Fibroblast of skin of back (primary cell): ENCODE results near the gene TSPEAR. TPM values are rescaled to one million over a fixed set of nuclear protein-coding genes. Genes with fewer than 3 reads are reported as not detected.

Source experiments
- DNase-seq: peaks from one replicate; pipeline ENCODE4 v3.0.0-alpha.2; 2013
- polyA plus RNA-seq, 2 experiments: library from polyadenylated mRNA; unstranded; fragments of 120-200 nt; gene quantifications; one replicate each; pipeline ENCODE4 v1.2.1, GENCODE V29; 2013; ENCODE audit not compliant: insufficient read length in 2 of 2

The TSPEAR gene
- polyA plus RNA-seq (2013, experiment 1 of 2; ENCODE audit: insufficient read length), result not detected
- polyA plus RNA-seq (2013, experiment 2 of 2; ENCODE audit: insufficient read length), result not detected

- no peak for DNase-seq
Measured at GRCh38 chr21:44711327-44712202, at the start of gene TSPEAR. TSS of gene TSPEAR (minus strand) at chr21:44711572. CDS start at chr21:44711514, 58 bp downstream.

- no peak for DNase-seq
Measured at GRCh38 chr21:44760376-44760775, 49.0 kb upstream of the TSPEAR start.

- DNase-seq, result no peak
Measured at GRCh38 chr21:44759628-44760285, 48.4 kb upstream of the TSPEAR start.

GRCh38 chr21:44758781-44759627, 47.6 kb upstream of the TSPEAR start:
- no peak for DNase-seq

GRCh38 chr21:44758141-44758561, 46.8 kb upstream of the TSPEAR start:
- no peak for DNase-seq

GRCh38 chr21:44757731-44758130, 46.4 kb upstream of the TSPEAR start:
- DNase-seq, result no peak

GRCh38 chr21:44756423-44757185, 45.2 kb upstream of the TSPEAR start:
- no peak for DNase-seq

- DNase-seq, result no peak
Measured at GRCh38 chr21:44755227-44755626, 43.9 kb upstream of the TSPEAR start.

- DNase-seq, result no peak
Measured at GRCh38 chr21:44753357-44753756, 42.0 kb upstream of the TSPEAR start.

GRCh38 chr21:44752671-44753235, 41.4 kb upstream of the TSPEAR start:
- no peak for DNase-seq

- no peak for DNase-seq
Measured at GRCh38 chr21:44751799-44752636, 40.6 kb upstream of the TSPEAR start.

GRCh38 chr21:44751186-44751798, 39.9 kb upstream of the TSPEAR start:
- no peak for DNase-seq

- DNase-seq, result no peak
Measured at GRCh38 chr21:44750675-44751025, 39.3 kb upstream of the TSPEAR start.

GRCh38 chr21:44749759-44750674, 38.6 kb upstream of the TSPEAR start:
- no peak for DNase-seq

- DNase-seq, result no peak
Measured at GRCh38 chr21:44749116-44749758, 37.9 kb upstream of the TSPEAR start.

GRCh38 chr21:44748621-44749020, 37.2 kb upstream of the TSPEAR start:
- DNase-seq, result no peak

GRCh38 chr21:44742418-44743153, 31.2 kb upstream of the TSPEAR start:
- no peak for DNase-seq

GRCh38 chr21:44741921-44742320, 30.5 kb upstream of the TSPEAR start:
- DNase-seq, result no peak
